Lower leg skin (tissue), 3 donors: ENCODE results near the gene RNF8.
"Not testable (repeated sequence)": the region's sequence is repeated elsewhere in the genome, so short reads cannot be mapped to it uniquely, and the experiment has no call there.

Source experiments
- POLR2A ChIP-seq, 2 donors: fragments of 450-650 bp; IDR thresholded peaks; one replicate each; pipeline ENCODE4 v1.6.1; 2016 to 2017; ENCODE audit warnings: antibody characterized with exemption in 2 of 2, mild to moderate bottlenecking in 1 of 2, moderate library complexity in 1 of 2
- TF ChIP-seq, protein P1 (sequence below), 3 donors: fragments of 450-650 bp; IDR thresholded peaks; one replicate each; pipeline ENCODE4 v1.5.1; 2016; ENCODE audit warnings: antibody characterized with exemption in 3 of 3, mild to moderate bottlenecking in 3 of 3, moderate library complexity in 2 of 3

DNA sequence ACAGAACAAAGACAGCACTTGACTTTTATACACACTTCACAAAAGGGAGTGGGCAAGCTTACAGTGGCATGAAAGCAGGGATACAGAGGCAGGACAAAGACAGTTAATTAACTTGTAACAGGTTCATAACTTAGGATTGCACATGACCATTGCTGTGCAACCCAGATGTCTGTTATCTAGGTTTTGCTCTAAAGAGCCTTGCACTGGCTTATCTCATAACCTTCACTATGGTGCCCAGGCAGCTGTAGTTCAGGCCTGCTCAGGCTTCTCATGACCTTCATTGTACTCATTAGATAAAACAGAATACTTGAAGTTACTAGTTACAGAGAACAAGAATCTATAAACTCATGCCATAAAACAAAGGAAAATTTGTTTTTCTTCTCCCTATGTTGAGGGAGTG lies 47.9 kb downstream of the RNF8 start:
- TF ChIP-seq, protein P1, sequence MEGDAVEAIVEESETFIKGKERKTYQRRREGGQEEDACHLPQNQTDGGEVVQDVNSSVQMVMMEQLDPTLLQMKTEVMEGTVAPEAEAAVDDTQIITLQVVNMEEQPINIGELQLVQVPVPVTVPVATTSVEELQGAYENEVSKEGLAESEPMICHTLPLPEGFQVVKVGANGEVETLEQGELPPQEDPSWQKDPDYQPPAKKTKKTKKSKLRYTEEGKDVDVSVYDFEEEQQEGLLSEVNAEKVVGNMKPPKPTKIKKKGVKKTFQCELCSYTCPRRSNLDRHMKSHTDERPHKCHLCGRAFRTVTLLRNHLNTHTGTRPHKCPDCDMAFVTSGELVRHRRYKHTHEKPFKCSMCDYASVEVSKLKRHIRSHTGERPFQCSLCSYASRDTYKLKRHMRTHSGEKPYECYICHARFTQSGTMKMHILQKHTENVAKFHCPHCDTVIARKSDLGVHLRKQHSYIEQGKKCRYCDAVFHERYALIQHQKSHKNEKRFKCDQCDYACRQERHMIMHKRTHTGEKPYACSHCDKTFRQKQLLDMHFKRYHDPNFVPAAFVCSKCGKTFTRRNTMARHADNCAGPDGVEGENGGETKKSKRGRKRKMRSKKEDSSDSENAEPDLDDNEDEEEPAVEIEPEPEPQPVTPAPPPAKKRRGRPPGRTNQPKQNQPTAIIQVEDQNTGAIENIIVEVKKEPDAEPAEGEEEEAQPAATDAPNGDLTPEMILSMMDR (IDR thresholded peaks at IDR 0.05), result not testable (repeated sequence)
- not testable (repeated sequence) for TF ChIP-seq POLR2A (IDR thresholded peaks at IDR 0.05)
